HG03565 (cell line): ENCODE measurements around the gene TSPAN9.

Experiments used
- ATAC-seq: cut with Tn5 transposase; IDR thresholded peaks from one replicate; pipeline ENCODE4 v1.9.1; 2021; ENCODE audit warnings: mild to moderate bottlenecking, moderate library complexity; ENCODE audit not compliant: unreplicated experiment

The TSPAN9 gene

DNA sequence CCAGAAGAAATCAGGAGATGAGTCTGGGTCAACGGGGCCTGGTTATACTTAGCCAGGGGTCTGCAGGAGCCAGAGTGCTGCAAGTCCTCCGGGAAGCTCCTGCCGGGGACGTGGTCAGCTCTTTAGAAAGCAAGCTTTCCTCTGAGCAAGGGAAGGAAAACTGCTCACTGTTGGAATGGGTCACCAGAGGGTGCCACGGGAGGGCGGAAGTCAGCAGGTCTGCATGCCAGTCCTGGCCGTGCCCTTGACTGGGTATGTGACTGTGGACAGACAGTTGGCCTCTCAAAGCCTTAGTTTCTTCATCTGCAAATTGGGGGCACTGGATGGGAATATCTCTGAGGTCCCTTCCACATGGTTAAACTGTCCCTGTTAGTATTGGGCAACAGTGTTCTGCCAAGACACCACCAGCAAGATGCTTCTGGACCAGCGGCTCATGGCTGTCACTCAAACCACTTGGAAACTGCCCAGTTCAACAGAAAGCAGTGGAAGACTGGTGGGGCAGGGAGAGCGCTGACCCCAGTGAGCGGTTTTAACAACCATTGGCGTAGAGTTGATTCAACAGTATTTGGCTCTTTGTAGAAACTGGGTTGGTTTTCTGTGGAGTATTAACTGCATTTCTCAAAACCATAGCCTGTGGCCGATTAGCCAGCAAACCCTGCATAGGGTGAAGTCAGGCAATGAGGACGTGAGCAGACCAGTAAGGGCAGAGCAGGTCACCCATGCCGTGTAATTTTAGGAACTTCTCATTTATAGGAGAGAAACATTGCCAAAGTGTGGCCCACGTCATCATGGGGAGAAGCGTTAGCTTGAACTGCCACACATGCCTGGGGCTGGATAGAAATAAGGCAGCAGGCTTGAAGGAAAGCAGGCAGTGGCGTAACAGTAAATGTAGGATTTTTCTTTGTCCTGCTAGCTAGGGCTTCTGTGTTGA is 249.9 kb downstream of the TSPAN9 start:
- no peak for ATAC-seq

DNA sequence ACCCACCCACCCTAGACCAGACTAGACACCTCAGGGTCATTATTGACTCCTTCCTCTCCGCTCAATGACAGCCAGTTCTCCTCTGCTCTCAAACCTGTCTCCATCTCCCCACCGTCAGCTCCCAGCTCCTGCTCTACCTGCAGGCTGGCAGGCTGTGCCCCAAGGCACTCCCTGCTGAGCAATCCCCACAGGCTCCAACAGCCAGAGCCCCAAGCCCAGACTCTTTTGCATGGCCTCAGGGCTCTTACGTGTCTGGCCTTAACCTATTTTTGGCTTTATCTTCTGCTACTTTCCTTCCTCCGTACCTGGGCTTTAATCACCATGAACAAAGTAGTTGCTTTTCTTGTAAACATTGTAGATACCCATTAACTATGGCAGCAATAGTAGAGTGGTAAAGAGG is 250.9 kb downstream of the TSPAN9 start:
- ATAC-seq, result no peak

DNA sequence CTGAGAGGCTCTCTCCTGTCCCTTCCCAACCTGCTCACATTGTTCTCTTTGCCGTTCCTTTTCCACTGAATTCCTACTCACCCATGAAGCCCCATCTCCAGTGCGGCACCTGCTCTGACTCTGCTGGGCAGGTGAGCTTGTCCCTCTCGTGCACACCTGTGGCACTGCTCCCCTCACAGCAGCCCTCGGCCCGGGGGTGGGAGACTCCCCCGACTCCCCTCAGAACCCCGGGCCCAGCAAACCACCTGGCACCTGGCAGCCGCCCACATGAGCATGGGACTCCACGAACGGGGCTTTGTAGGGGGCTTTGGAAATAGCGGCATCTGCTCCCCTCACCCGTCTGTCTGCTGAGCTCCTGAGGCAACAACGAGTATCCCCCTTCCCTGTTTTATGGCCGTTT is 251.4 kb downstream of the TSPAN9 start:
- no peak for ATAC-seq

DNA sequence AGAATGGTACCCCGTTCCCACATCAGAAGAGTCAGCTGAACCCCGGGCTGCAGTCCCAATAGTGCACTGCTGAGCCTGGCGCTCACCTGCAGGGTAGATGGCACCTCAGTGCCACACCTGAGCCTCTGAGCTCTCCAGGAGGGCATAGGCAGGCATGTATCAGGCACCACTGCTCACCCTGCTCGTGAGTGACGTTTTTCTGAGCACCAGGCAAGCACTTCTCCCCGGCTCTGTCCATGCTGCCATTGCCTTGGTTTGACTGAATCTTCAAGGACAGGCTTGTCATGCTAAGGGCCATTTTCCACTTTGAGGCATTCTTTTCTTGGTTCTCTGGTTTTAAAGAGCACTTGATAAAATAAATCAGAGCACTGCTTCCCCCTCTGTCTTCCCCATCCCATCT is 252.2 kb downstream of the TSPAN9 start:
- ATAC-seq, result no peak

DNA sequence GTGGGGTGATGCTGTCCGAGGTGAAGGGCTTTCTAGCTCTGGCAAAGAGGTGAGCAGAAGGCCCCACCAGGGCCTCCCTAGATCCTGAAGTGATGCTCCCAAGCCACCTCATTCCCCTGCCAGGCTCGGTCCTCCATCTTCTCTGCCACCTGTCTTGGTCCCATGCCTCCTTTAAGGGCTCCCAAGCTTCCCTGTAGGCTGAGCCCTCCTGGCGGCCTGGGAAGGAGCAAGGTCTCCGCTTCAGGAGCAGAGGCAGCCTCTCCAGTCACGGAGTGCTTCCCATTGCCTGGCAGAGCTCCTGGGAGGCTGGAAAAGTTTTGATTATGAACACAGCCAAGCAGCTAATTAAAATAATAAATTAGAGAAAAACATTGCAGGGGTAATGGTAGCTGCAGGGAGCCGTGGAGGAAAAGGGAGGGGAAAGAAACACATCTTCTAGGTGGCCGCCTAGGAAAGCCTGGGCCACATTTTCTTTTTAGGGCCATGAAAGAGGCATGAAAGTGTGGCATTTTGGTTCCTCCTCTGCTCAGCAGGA is 253.9 kb downstream of the TSPAN9 start:
- no peak for ATAC-seq

- ATAC-seq, result no peak
Observed at GRCh38 chr12:3332188-3332587, 255.0 kb downstream of the TSPAN9 start.

DNA sequence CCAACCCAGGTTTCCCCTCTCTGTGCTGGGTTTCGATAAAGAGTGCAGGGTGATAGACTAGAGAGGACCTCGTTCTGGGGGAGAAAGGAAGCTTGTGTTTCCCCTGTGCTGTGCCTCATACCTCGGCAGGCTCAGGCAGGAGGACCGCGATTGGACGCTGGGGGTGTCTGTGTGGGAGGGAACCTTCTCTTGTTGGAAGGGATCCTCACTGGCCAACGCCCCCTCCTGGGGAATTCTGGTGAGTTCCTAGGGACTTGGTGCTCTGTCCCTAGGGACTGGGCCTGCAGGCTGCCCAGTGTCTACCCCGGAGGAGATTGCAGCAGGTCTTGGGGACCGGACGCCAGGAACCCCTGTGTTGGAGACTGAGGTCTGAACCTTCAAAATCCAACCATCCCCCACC is 256.4 kb downstream of the TSPAN9 start:
- ATAC-seq, result no peak

- no peak for ATAC-seq
Observed at GRCh38 chr12:3333991-3334391, 256.8 kb downstream of the TSPAN9 start.

- ATAC-seq, result no peak
Observed at GRCh38 chr12:3335078-3335487, 257.9 kb downstream of the TSPAN9 start.
